ENCODE data around the gene TMSB4X.
A peak's percentile ranks its signal among the peaks of the same experiment; 100 is the strongest.
"Not testable (repeated sequence)": the region's sequence is repeated elsewhere in the genome, so short reads cannot be mapped to it uniquely, and the experiment has no call there.

TMSB4X gene

DNA sequence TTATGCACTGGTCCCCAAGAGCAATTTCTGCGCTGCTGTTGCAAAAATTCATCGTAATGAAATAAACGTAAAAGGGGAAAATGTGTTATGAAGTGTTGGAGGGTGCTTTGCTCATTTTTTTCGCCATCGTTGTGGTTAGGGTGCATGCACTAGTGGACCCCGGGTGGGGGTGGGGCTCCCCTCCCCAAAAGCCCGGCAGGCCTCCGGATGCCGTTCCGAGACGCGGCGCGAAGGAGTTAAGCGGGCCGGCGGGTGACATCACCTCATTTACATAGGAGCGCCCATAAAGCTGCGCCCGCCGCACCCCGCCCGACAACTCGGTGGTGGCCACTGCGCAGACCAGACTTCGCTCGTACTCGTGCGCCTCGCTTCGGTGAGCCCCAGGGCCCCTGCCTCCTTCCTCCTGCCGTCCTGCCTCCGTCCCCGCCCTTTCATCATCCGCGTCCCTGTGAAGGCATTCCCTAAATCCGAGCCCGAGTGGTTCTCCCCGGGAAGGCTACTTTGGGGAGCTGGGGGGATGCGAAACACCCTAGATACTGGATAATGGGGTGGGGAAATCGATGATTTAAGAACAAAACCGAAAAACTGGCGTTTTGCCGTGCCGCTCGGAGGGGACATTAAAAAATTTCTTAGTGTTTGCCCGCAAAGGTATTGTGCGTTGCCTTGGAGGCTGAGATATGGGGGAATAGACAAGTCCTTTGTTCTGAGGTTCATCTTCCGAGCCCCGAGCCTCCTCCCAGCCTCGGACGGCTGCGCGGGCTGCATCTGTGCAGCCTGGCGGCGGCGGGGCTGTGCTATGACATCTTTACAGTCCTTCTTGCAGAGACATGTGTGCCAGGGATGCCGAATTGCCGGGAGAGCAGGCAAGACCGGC, at the start of gene TMSB4X:
TMSB4X (plus strand) TSS at position 315 of the 874 bp plus-strand sequence.
- peak; percentile 40 for DNase-seq

DNA sequence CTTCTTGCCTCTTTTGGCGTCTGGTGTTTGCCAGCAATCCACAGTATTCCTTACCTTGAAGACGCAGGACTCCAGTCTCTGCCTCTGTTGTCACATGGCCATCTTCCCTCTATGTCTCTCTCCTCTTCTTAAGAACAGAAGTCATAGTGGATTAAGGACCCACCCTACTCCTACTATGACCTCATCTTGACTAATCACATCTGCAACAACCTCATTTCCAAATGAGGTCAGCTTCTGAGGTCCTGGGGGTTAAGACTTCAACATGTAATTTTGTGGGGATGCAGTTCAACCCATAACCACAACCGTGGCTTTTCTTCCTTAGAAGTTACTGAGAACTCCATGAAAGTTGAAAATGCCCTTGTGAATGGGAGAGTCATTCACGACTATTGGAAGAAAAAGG, 45.2 kb upstream of the TMSB4X start:
- no peak for DNase-seq

DNA sequence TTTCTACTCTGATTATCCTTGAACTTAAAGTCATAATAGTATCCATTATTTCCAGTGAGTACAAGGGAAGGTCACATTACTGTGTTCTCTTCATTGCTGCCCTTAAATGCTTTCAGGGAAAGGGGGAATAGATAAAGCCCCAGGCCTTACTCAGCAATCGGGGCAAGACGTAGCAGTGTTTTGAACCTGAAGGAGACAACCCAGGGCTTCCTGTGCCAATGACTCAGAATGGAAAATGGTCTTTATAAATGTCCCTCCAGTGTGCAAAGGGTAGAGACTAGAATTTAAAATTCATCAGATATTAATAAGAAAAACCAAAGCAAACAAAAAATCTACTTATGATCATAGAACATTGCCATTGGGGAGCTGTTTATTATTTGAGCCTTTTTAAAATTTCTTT, 44.8 kb upstream of the TMSB4X start:
- DNase-seq = no peak

DNA sequence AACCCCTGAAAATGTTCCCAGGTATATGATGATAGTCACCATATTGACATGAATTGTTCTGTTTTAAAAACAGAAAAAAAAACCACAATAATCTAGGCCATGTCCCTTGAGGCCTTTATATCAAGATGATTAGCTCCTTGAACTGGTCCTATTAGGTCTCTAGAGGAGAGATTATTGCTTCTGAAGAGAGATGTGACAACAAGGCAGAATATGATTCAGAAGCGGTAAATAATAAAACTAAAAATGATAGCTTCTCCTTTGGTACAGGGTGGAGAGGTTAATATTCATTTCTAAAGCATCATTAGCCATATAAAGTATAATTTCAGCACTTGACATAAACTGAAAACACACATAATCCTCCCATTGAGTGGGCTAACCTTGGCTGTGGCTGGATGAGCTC, 42.7 kb upstream of the TMSB4X start:
- no peak for DNase-seq

DNA sequence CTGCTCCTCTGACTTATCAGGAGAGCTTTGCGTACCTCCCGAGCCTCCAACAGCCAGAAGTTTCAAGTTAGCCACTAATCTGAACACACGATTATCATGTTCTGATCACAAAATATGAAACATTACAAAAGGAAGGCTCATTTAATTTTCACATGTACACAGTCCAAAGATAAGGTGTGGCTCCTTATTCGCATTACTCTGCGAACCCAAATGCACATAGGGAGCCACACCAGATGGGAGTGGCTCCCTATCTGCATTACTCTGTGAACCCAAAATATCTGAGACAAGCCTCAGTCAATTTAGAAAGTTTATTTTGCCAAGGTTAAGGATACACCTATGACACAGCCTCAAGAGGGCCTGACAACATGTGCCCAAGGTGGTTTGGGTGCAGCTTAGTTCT, 40.1 kb upstream of the TMSB4X start:
- DNase-seq = no peak

DNA sequence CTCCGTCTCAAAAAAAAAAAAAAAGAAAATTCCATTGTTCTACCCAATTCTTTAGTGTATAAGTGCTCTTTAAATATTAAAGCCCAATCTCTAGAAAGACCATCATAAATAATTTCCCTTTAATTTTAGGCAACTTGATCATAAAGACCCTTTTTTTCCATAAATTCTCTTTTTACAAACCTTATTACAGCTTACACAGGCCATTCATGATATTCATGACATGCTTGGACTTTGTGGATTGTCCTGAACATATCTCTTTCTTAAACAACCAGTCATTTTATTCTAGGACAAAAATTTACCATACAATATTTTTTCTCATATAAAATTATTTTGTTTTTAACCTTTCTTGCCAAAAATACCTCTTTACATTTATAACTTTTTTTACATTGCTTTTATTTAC, 38.0 kb upstream of the TMSB4X start:
- DNase-seq = no peak

DNA sequence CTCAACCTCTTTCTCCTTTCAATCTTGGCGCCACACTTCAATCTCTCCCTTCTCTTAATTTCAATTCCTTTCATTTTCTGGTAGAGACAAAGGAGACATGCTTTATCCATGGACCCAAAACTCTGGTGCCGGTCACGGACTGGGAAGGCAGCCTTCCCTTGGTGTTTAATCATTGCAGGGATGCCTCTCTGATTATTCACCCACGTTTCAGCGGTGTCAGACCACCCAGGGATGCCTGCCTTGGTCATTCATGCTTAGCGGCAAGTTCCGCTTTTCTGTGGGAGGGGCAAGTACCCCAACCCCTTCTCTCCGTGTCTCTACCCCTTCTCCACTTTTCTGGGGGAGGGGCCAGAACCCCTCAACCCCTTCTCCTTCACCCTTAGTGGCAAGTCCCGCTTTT, 34.4 kb upstream of the TMSB4X start:
- not testable (repeated sequence) for DNase-seq

DNA sequence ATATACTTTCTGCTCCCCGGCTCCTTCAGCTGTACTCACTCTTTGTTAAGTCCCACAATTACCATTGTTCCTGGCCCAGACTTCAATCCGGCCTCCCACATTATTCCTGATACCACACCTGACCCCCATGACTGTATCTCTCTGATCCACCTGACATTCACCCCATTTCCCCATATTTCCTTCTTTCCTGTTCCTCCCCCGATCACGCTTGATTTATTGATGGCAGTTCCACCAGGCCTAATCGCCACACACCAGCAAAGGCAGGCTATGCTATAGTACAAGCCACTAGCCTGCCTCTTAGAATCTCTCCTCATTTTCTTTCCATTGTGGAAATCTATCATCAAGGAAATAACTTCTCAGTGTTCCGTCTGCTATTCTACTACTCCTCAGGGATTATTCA, 31.3 kb upstream of the TMSB4X start:
- DNase-seq = not testable (repeated sequence)

DNA sequence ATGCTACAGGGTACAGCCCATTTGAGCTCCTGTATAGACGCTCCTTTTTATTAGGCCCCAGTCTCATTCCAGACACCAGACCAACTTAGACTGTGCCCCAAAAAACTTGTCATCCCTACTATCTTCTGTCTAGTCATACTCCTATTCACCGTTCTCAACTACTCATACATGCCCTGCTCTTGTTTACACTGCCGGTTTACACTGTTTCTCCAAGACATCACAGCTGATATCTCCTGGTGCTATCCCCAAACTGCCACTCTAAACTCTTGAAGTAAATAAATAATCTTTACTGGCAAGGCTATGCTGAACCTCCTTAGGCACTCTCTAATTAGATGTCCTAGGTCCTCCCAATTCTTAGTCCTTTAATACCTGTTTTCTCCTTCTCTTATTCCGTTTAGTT, 30.5 kb upstream of the TMSB4X start:
- DNase-seq = not testable (repeated sequence)

DNA sequence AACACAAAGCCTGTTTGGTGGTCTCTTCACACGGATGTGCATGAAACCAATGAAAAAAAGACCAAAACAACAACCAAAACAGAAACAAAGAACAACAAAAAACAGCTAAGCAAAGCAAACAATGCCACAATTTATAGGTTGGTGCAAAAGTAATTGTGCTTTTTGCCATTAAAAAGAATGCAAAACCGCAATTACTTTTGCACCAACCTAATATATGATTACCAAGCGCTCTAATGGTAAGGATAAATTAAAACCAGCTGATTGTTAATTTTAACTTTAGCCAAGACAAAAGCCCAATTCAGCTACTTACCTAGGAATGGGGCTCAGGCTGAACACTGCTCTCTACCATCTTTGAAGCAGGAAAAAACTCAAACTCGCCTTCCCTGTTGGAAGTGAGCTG, 29.4 kb upstream of the TMSB4X start:
- DNase-seq = no peak

DNA sequence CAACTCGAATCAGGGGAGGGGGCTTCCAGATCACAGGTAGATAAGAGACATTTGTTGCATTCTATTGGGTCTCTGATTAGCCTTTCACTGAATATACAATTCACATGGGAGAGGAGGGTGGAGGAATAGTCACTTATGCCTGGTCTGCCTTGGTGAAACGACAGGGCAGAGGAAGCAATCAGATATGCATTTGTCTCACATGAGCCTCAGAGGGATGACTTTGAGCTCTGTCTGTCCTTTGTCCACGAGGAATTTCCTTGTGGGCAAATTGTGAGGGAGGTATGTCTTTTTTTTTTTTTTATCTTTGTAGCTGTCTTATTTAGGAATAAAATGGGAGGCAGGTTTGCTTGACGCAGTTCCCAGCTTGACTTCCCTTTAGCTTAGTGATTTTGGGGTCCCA, 28.5 kb upstream of the TMSB4X start:
- no peak for DNase-seq

DNA sequence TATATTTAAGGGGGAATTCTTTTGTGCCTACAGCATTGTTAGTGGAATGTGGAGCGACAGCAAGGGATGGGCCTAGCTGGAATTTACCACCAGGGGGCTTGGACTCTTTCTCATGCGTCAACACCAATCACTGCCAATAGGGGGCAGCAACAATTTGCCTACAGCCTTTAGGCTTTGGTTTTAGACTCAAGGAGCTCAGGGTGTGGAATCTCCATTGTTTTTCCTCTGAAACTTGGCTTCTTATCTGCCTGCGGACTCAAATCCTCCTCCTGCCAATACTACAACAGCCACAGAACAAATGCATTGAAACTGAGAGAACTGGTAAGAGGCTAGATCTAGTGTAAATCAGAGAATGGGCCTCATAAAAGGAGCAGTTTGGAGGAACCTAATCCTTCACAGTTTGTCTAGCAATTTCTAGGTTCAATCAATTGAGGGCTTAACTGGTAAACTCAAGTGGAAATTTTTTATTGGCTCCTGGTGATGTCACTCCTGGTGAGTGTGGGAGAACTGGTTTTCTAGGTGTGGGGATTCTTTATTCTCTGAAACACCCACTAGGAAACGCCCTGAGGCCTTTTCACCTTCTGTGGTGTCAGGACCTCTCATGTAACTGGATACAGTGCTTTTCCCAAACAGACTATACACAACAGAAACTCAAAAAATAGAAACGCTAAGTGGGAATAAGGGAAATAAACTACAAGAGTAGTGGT, 27.9 kb upstream of the TMSB4X start:
- peak; percentile 1 for DNase-seq

DNA sequence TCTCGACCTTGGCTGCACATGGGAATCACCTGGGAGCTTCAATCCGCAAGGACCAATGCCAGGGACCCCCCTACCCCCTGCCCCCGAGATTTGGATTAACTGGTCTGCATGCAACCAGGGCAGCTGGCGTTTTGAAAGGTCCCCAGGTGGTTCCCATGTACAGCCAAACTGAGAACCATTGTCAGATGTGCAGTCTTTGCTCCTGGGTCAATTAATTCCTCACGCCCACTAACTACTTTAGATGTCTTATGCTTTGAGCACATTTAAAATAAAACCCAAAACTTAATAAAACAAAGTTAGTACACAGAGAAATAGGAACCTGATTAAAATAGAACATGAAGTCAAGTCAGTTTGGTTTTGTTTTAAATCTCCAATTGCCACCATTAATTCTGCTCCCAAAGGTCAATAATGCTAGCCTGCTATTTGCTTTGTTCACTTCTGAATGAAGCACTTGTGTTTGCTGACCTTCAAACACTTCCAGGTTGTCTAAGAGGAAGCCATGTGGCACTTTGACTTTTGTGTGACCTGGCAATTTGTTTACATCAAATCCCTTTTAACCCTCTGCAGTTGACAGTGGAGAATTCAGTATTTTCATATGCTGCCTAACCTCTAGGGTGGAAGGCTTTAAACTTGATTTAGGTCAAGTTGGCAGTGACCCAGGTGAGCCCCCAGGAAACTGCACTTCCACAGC, 27.2 kb upstream of the TMSB4X start:
- DNase-seq = no peak

DNA sequence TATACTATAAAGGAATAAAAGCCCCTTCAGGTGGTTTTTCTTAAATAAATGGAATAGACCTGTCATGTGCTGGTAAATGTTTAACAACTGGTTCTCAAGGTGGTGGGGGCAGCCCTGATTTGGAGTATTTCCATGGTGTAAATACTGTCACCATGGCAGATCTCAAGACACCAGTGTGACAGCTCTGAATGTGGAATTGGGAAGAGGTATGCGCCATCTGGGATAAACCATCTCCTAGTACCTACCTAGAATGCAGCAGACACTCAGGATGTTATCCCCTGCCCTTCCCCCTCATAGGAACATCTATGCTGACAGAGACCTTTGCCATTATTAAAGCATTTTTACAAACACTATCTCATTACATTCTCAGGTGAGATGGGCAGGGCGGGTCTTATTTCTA, 26.4 kb upstream of the TMSB4X start:
- DNase-seq = no peak

DNA sequence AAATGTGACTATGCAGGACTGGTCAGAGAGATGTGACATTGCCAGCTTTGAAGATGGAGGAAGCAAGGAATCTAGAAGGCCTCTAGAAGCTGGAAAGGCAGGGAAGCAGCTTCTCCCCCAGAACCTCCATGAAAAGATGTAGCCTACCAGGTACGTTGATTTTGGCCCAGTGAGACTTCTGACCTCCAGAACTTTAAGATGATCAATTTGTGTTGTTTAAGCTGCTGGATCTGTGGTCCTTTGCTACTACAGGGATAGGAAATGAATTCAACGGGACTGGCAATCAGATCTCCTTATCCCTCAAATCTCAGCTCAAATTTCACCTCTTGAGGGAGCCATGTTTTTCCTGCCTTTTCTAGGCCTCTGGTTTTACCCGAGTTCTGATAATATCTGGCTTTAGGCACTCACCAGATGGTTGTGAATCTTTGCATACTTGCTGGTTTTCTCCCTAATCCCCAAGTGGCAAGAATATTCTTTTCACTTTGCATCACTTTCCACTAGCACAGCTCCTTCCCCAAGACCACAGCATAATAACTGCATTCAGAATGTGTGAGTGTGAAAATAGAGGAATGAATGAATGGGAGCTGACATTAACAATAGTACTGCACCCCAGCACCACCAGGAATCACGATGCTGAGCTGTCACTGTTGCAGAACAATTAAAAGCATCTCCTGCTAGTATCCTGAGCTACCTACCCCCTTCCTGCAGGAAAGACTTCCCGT, 25.5 kb upstream of the TMSB4X start:
- no peak for DNase-seq

DNA sequence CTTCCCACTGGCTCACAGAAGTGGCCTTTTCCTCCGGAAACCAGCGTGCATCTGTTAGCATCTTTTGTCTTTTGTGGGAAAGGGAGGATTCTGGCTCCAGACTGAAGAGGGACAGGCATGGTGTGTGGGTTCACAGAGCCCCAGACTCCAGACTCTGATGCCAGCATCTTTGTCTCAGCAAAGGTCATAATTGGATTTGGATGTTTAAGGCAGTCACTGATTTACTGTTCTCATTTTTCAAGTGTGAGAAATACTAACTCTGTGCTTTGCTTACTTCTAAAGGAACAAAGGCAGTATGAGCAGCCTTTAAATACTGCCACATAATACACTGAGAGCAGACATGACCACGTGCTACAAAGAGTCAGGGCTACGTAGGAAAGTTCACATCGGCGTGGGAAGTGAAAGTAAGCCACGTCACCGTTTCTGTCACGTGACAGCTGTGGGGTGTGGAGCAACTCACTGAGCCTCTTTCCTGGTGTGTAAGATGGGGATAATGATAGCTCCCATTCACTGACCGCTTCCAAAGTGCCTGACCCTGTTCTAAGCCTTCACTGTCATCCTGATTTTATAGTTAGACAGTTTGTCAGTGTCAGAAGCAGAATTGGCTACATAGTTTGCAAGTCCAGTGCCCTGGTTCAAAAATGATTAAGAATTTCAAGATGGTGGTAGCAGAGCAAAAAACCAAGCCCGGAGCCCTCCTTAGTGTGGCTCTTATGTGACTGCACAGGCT, 24.8 kb upstream of the TMSB4X start:
- DNase-seq = no peak

DNA sequence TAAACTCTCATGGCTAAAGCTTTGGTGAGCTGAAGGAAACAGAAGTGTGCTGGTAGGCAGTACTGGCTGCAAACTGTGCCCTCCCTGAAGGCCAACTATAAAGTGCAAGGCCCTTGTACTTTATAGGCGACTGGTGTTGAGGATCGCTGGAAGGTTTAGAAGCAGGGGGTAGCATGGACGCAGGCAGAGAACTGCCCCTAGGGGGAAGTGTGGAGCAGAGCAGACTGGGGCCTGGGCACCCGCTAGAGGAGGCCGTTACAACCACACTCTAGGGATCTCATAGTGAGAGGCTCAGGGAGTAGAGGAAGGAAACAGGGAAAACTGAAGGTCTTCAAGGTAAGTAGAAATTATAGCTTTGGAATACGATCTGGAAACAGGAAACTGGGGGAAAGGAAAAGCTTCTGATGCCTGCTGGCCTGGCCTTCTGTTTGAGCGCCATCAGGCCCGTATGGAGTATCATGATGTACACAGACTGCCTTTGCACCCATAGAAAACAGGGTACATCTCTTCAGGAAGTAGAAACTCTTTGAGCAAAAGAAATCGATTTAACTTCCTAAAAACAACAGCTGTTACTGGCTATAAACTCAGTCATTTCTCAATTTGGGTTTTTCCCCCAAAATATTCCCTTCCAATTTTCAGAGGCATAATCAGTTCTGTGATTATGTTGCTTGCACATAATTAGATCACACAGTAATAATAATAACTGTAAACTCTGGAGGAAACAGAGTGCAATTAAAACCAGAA, 23.9 kb upstream of the TMSB4X start:
- no peak for DNase-seq

DNA sequence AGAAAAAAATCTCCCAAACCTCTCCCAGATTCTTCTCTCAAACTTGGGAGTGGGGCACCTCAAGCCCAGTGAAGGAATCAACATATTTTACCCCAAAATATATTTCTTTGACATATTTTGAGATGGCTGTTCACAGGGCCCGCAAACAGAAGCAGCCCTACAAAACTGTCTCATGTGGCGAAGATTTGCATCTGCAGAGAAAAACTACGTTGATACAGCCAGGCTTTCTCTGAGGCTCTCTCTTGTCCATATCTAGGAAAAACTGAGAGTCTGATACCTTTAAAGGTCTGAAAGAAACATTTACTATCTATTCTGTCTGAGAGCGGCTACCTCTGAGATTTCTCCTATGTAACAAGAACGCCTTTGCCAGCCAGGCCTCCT, 23.3 kb upstream of the TMSB4X start:
- DNase-seq = no peak

DNA sequence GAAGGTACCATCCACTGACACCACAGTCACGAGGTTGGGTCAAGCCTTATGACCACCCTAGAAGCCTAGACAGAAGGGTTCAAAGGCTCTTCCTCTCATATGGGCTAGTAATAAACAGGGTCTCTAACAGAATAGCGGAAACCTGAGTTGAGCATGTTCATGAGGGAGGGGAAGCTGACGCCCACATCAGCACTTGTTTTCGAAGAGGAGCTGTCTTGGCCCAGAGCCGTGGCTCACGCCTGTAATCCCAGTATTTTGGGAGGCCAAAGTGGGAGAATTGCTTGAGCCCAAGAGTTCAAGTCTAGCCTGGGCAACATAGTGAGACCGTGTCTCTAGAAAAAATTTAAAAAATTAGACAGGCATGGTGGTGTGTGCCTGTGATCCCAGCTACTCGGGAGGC, 21.5 kb upstream of the TMSB4X start:
- DNase-seq = no peak

DNA sequence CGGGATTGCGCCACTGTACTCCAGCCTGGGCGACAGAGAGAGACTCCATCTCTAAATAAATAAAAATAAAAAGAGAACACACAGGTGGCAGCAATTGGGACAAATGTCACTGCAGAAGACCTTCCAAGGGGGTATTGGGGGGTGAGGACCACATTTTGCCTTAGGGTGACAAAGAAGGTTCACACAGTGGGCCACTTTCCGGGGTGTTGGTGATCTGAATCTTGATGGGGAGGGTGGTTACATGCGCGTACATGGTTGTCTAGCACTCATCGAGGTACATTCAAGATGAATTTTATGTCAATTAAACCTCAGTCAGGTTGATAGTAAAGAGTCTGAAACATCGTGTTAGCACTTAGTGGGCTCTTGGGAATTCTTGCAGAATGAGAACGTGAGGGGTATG, 20.5 kb upstream of the TMSB4X start:
- no peak for DNase-seq

DNA sequence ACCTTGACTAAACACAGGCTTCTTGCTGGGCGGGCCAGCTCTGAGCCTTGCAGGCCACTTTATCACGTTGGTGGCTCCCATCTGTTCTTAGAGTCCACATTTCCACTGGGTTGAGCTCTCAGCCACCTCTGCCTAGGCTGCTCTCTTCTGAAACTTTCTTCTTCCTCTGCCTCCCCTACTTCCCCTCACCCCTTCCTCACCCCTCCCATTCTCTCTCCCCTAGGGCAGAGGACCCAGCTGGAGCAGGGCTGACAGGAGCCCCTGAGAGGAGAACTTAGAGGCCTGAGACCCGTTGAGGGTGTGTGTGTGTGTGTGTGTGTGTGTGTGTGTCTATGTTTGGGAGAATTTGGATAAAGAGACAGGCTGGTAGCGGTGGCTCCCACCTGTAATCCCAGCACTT, 19.9 kb upstream of the TMSB4X start:
- no peak for DNase-seq

Measured in DMS79 treated with DMSO at 0.1 percent for 48 hours (cell line).